Esophagus muscularis mucosa (tissue), 4 donors: Measurements from ENCODE around the gene CDX1.

ENCODE experiments used
- CTCF ChIP-seq, 3 experiments: fragments of 200-600 bp in 2 of 3; fragments of 450-650 bp in 1 of 3; sonication (generic) in 2 of 3; IDR thresholded peaks; one replicate each; pipeline ENCODE4 v1.5.1; 2017 to 2019; ENCODE audit warnings: antibody characterized with exemption in 3 of 3, mild to moderate bottlenecking in 2 of 3, moderate library complexity in 1 of 3
- EP300 ChIP-seq: sonication (generic); formaldehyde crosslinking; IDR thresholded peaks from one replicate; pipeline ENCODE4 v1.6.1; 2017; ENCODE audit warnings: antibody characterized with exemption
- POLR2AphosphoS5 ChIP-seq, 2 donors: sonication (generic); formaldehyde crosslinking; IDR thresholded peaks; one replicate each; pipeline ENCODE4 v1.6.1; 2017; ENCODE audit warnings: antibody characterized with exemption in 2 of 2

- TF ChIP-seq CTCF (IDR thresholded peaks at IDR 0.05) (no peak), EP300 (no peak), POLR2AphosphoS5 (IDR thresholded peaks at IDR 0.05) (no peak)
Observed at GRCh38 chr5:150227606-150228273, 61.2 kb downstream of the CDX1 start.
